B cell (primary cell): ENCODE data around the gene IMMP2L. TPM values are rescaled to one million over a fixed set of nuclear protein-coding genes. Genes with fewer than 3 reads are reported as not detected.
"Not testable (repeated sequence)": the region's sequence is repeated elsewhere in the genome, so short reads cannot be mapped to it uniquely, and the experiment has no call there.

Experiments used
- ATAC-seq: fragments of 200-7000 bp; cut with Tn5 transposase; one replicate; pipeline ENCODE4 v1.10.0; 2021; ENCODE audit warnings: low read depth, mild to moderate bottlenecking, moderate number of reproducible peaks, moderate library complexity
- CTCF ChIA-PET: fragments of 350-600 bp; sonication (Branson Sonifier 250); formaldehyde crosslinking; loops from one replicate; lab custom pipeline; 2021; ENCODE audit warnings: antibody characterized with exemption, inconsistent platforms; lab: Charles Lee
- POLR2A ChIA-PET: fragments of 350-600 bp; sonication (Branson Sonifier 250); formaldehyde crosslinking; loops from one replicate; lab custom pipeline; 2021; ENCODE audit warnings: antibody characterized with exemption; lab: Charles Lee
- DNase-seq: peaks from one replicate; pipeline ENCODE4 v3.0.0; 2013
- H2AFZ ChIP-seq: 2 replicates; pipeline ENCODE4 v1.6.1; 2012; ENCODE audit warnings: mild to moderate bottlenecking, low read depth, low read length; ENCODE audit not compliant: insufficient read depth, poor library complexity, severe bottlenecking
- H3K27ac ChIP-seq, 2 donors: 1 replicate in 1 of 2; 2 replicates in 1 of 2; pipeline ENCODE4 v1.5.1; 2012 to 2013; ENCODE audit warnings: low read length in 2 of 2, mild to moderate bottlenecking in 2 of 2, moderate library complexity in 1 of 2
- H3K27me3 ChIP-seq, 4 experiments: fragments of 200-600 bp in 1 of 4; sonication (generic) in 1 of 4; replicated peaks in 1 of 4; 1 replicate in 2 of 4; 2 replicates in 2 of 4; pipeline versions ENCODE4 v1.6.1 to v1.7.0; 2013 to 2016; ENCODE audit warnings: low read length in 3 of 4, mild to moderate bottlenecking in 2 of 4, mixed read lengths in 1 of 4, moderate library complexity in 1 of 4; ENCODE audit not compliant: insufficient read depth in 4 of 4, control insufficient read depth in 3 of 4; ENCODE audit errors: control extremely low read depth in 1 of 4
- H3K36me3 ChIP-seq, 2 experiments: replicated peaks in 1 of 2; 1 replicate in 1 of 2; 2 replicates in 1 of 2; pipeline versions ENCODE4 v1.6.1 to v1.7.1; 2013; ENCODE audit warnings: low read length in 1 of 2; ENCODE audit not compliant: insufficient read depth in 2 of 2, control insufficient read depth in 1 of 2; ENCODE audit errors: control extremely low read depth in 1 of 2, extremely low read depth in 1 of 2
- H3K4me1 ChIP-seq, 2 donors: fragments of 200-600 bp in 1 of 2; sonication (generic) in 1 of 2; 1 replicate in 1 of 2; 2 replicates in 1 of 2; pipeline versions ENCODE4 v1.5.1 to v1.6.1; 2013 to 2017; ENCODE audit warnings: low read length in 2 of 2; ENCODE audit not compliant: control insufficient read depth in 2 of 2, insufficient read depth in 2 of 2
- H3K4me2 ChIP-seq: replicated peaks from 2 replicates; pipeline ENCODE3; 2012; ENCODE audit warnings: mild to moderate bottlenecking, low read depth, low read length; ENCODE audit not compliant: poor library complexity, severe bottlenecking
- H3K4me3 ChIP-seq, 5 experiments: fragments of 200-600 bp in 1 of 5; sonication (generic) in 1 of 5; 1 replicate in 3 of 5; 2 replicates in 2 of 5; pipeline versions ENCODE4 v1.5.1 to v1.7.0; 2011 to 2016; ENCODE audit warnings: low read length in 4 of 5, mild to moderate bottlenecking in 4 of 5, low read depth in 2 of 5, control low read depth in 1 of 5, moderate library complexity in 1 of 5; ENCODE audit not compliant: insufficient read depth in 1 of 5; ENCODE audit errors: control extremely low read depth in 1 of 5, extremely low read depth in 1 of 5
- H3K79me2 ChIP-seq: fragments of 200-600 bp; sonication (generic); one replicate; pipeline ENCODE4 v1.6.0; 2016; ENCODE audit warnings: low read length; ENCODE audit not compliant: control insufficient read depth, insufficient read depth
- H3K9ac ChIP-seq: fragments of 200-600 bp; sonication (generic); 2 replicates; pipeline ENCODE4 v1.6.1; 2017; ENCODE audit warnings: mild to moderate bottlenecking, low read length, moderate library complexity
- H3K9me3 ChIP-seq, 3 donors: one replicate each; pipeline versions ENCODE4 v1.6.1 to v1.7.1; 2013; ENCODE audit warnings: low read length in 2 of 3; ENCODE audit not compliant: control insufficient read depth in 2 of 3, insufficient read depth in 1 of 3; ENCODE audit errors: control extremely low read depth in 1 of 3
- H4K20me1 ChIP-seq: 2 replicates; pipeline ENCODE4 v1.6.0; 2012; ENCODE audit warnings: mild to moderate bottlenecking, low read length; ENCODE audit not compliant: insufficient read depth, control insufficient read depth, poor library complexity, severe bottlenecking
- H3K27ac Mint-ChIP-seq: one replicate; pipeline ENCODE4 v1.8.0; 2021; ENCODE audit warnings: mixed read lengths
- H3K27me3 Mint-ChIP-seq: one replicate; pipeline ENCODE4 v1.8.0; 2021; ENCODE audit warnings: mixed read lengths
- H3K4me1 Mint-ChIP-seq: one replicate; pipeline ENCODE4 v1.8.0; 2021; ENCODE audit warnings: mixed read lengths
- H3K4me3 Mint-ChIP-seq: one replicate; pipeline ENCODE4 v1.8.0; 2021; ENCODE audit warnings: mixed read lengths
- H3K9me3 Mint-ChIP-seq: one replicate; pipeline ENCODE4 v1.8.0; 2022; ENCODE audit warnings: mixed read lengths; ENCODE audit not compliant: insufficient read depth
- EZH2 ChIP-seq: IDR thresholded peaks from 2 replicates; pipeline ENCODE4 v1.6.1; 2012; ENCODE audit warnings: borderline replicate concordance, low read depth, mild to moderate bottlenecking, moderate library complexity, low read length; ENCODE audit not compliant: insufficient read depth, poor library complexity, severe bottlenecking
- WGBS: methylation state at CpG from one replicate; pipeline ENCODE4 v1.1.5; 2013; ENCODE audit warnings: missing lambda C conversion rate; ENCODE audit not compliant: insufficient coverage; 5-methylcytosine and 5-hydroxymethylcytosine counted together
- intact Hi-C: fragments of 100-400 bp; cut with micrococcal nuclease; formaldehyde crosslinking; loops from one replicate; pipeline ENCODE4 v1.10.0; 2022
- polyA plus RNA-seq: library from polyadenylated mRNA; depleted of rRNA; stranded (reverse); fragments of >200 nt; gene quantifications from 2 replicates; pipeline ENCODE4 v1.2.3, GENCODE V29; 2012
- total RNA-seq, 2 donors: library from RNA; stranded (reverse); fragments of 120-200 nt in 1 of 2; gene quantifications; 1 replicate in 1 of 2; 2 replicates in 1 of 2; pipeline versions ENCODE4 v1.2.3 to v1.2.4, GENCODE V29; 2013 to 2022
- TF ChIP-seq, protein P1 (sequence below): fragments of 200-600 bp; IDR thresholded peaks from one replicate; pipeline ENCODE4 v1.8.0; 2022; ENCODE audit warnings: antibody characterized with exemption, mild to moderate bottlenecking

IMMP2L gene
- total and polyA plus RNA-seq, 2 donors (not counting 1 experiment from before 2014, with no cell fraction given), result 3.8 to 34.2 TPM

DNA sequence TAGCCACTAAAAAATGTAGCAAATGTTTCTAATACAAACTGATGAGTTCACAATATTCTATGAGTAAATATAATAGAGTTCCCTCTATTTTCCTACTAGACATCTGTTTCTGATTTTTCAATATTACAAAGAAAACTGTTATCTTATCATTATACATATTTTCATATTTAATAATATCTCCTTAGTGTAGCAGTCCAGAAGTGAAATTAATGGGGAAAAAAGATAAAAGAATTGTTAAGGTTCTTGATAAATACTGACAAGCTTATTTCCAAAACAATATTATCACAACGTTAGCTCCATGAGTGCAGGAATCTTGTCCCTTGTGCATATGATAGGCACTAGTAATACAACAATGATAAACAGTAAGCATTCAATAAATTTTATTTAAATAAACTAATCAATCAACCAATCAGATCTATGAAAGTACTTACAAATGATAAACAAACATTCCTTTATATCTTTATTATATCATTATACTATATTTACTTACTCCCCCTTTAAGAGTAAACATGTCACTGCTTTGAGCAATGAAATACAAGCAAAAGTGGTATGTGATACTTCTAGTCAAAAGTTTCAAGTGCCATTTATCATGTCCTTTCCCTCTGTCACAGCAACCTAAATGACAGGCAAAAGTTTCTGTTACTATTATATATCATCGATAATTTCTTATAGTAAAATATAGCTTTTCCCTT is 103.1 kb downstream of the IMMP2L start:
- Histone ChIP-seq H3K4me2 (no peak overlapping the region), H3K9me3 (no peaks in the 10 kb centered on the region), H2AFZ (no peak overlapping the region), H3K27me3 (no peaks in the 10 kb centered on the region), H4K20me1 (no peaks in the 10 kb centered on the region), H3K36me3 (no peaks in the 10 kb centered on the region), H3K27ac (no peak overlapping the region), H3K4me3 (no peak overlapping the region), H3K79me2 (no peaks in the 10 kb centered on the region), H3K4me1 (no peaks in the 10 kb centered on the region), H3K9ac (no peak overlapping the region)
- no CpG with 5 or more reads among the region's 2 CpGs for WGBS
- no peaks in the 10 kb centered on the region for H3K27me3 Mint-ChIP-seq
- POLR2A ChIA-PET, result no interaction called here
- H3K4me1 Mint-ChIP-seq, result no peaks in the 10 kb centered on the region
- ATAC-seq (no peak), DNase-seq (no peak)
- intact Hi-C loops, result no loop called here
- no peaks in the 10 kb centered on the region for H3K9me3 Mint-ChIP-seq
- H3K27ac Mint-ChIP-seq, result no peak overlapping the region
- CTCF ChIA-PET, result no interaction called here
- no peak overlapping the region for H3K4me3 Mint-ChIP-seq
- TF ChIP-seq, protein P1, sequence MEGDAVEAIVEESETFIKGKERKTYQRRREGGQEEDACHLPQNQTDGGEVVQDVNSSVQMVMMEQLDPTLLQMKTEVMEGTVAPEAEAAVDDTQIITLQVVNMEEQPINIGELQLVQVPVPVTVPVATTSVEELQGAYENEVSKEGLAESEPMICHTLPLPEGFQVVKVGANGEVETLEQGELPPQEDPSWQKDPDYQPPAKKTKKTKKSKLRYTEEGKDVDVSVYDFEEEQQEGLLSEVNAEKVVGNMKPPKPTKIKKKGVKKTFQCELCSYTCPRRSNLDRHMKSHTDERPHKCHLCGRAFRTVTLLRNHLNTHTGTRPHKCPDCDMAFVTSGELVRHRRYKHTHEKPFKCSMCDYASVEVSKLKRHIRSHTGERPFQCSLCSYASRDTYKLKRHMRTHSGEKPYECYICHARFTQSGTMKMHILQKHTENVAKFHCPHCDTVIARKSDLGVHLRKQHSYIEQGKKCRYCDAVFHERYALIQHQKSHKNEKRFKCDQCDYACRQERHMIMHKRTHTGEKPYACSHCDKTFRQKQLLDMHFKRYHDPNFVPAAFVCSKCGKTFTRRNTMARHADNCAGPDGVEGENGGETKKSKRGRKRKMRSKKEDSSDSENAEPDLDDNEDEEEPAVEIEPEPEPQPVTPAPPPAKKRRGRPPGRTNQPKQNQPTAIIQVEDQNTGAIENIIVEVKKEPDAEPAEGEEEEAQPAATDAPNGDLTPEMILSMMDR, result no peak
- TF ChIP-seq EZH2, result no peak

DNA sequence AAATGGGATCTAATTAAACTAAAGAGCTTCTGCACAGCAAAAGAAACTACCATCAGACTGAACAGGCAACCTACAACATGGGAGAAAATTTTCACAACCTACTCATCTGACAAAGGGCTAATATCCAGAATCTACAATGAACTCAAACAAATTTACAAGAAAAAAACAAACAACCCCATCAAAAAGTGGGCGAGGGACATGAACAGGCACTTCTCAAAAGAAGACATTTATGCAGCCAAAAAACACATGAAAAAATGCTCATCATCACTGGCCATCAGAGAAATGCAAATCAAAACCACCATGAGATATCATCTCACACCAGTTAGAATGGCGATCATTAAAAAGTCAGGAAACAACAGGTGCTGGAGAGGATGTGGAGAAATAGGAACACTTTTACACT is 111.6 kb downstream of the IMMP2L start:
- H3K4me3 Mint-ChIP-seq, H2AFZ ChIP-seq, CTCF ChIA-PET, H3K79me2 ChIP-seq, H3K4me3 ChIP-seq, H3K9ac ChIP-seq, H3K27me3 Mint-ChIP-seq, H3K9me3 Mint-ChIP-seq, H3K4me1 ChIP-seq, H3K9me3 ChIP-seq, H3K4me2 ChIP-seq, intact Hi-C loops, POLR2A ChIA-PET, H3K27ac ChIP-seq, H3K36me3 ChIP-seq, DNase-seq, H4K20me1 ChIP-seq, H3K27me3 ChIP-seq, H3K27ac Mint-ChIP-seq, ATAC-seq, H3K4me1 Mint-ChIP-seq: not testable (repeated sequence)
- WGBS, result no CpG with 5 or more reads among the region's 2 CpGs

DNA sequence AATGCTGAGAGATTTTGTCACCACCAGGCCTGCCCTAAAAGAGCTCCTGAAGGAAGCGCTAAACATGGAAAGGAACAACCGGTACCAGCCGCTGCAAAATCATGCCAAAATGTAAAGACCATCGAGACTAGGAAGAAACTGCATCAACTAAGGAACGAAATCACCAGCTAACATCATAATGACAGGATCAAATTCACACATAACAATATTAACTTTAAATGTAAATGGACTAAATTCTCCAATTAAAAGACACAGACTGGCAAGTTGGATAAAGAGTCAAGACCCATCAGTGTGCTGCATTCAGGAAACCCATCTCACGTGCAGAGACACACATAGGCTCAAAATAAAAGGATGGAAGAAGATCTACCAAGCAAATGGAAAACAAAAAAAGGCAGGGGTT is 114.8 kb downstream of the IMMP2L start:
- H3K36me3 ChIP-seq, POLR2A ChIA-PET, H3K4me3 Mint-ChIP-seq, H3K4me3 ChIP-seq, H3K4me2 ChIP-seq, H4K20me1 ChIP-seq, H3K27me3 ChIP-seq, H3K27me3 Mint-ChIP-seq, H3K79me2 ChIP-seq, H3K9me3 Mint-ChIP-seq, CTCF ChIA-PET, DNase-seq, H3K4me1 ChIP-seq, H3K4me1 Mint-ChIP-seq, H3K27ac Mint-ChIP-seq, H3K27ac ChIP-seq, ATAC-seq, H2AFZ ChIP-seq, H3K9me3 ChIP-seq, intact Hi-C loops, H3K9ac ChIP-seq: not testable (repeated sequence)
- WGBS, result no CpG with 5 or more reads among the region's 6 CpGs
